Upper lobe of left lung (tissue), 6 donors: ENCODE results near the gene CATSPER3. TPM values are rescaled to one million over a fixed set of nuclear protein-coding genes. Genes with fewer than 3 reads are reported as not detected.
"Not testable (repeated sequence)": the region's sequence is repeated elsewhere in the genome, so short reads cannot be mapped to it uniquely, and the experiment has no call there.

Source experiments
- ATAC-seq, 2 donors: fragments of 200-7000 bp; cut with Tn5 transposase; one replicate each; pipeline ENCODE4 v1.9.1; 2022; ENCODE audit warnings: mild to moderate bottlenecking in 2 of 2, moderate library complexity in 2 of 2; ENCODE audit not compliant: low FRiP score in 2 of 2
- DNase-seq, 2 donors: peaks; one replicate each; pipeline ENCODE4 v3.0.0-alpha.2; 2019 to 2020
- H3K27ac ChIP-seq, 4 donors: fragments of 200-600 bp; sonication (generic); one replicate each; pipeline ENCODE4 v1.5.1; 2016 to 2019
- H3K27me3 ChIP-seq, 4 donors: fragments of 200-600 bp; sonication (generic); one replicate each; pipeline ENCODE4 v1.5.1; 2017 to 2019
- H3K36me3 ChIP-seq, 4 donors: fragments of 200-600 bp; sonication (generic); one replicate each; pipeline ENCODE4 v1.5.1; 2016 to 2019
- H3K4me1 ChIP-seq, 4 donors: fragments of 200-600 bp; sonication (generic); one replicate each; pipeline ENCODE4 v1.5.1; 2018 to 2019
- H3K4me3 ChIP-seq, 4 donors: fragments of 200-600 bp; sonication (generic); one replicate each; pipeline ENCODE4 v1.5.1; 2017 to 2019; ENCODE audit warnings: mild to moderate bottlenecking in 2 of 4, moderate library complexity in 1 of 4
- H3K9me3 ChIP-seq, 4 donors: fragments of 200-600 bp; sonication (generic); one replicate each; pipeline ENCODE4 v1.5.1; 2018 to 2019
- CTCF ChIP-seq, 6 experiments: fragments of 450-650 bp in 4 of 6; fragments of 200-600 bp in 2 of 6; sonication (generic) in 2 of 6; IDR thresholded peaks; one replicate each; pipeline ENCODE4 v1.5.1; 2016 to 2019; ENCODE audit warnings: antibody characterized with exemption in 6 of 6
- EP300 ChIP-seq, 4 donors: sonication (generic); formaldehyde crosslinking; IDR thresholded peaks; one replicate each; pipeline ENCODE4 v1.5.1; 2017; ENCODE audit warnings: antibody characterized with exemption in 4 of 4, control low read depth in 2 of 4
- POLR2A ChIP-seq, 4 donors: fragments of 450-650 bp; IDR thresholded peaks; one replicate each; pipeline ENCODE4 v1.5.1; 2016 to 2017; ENCODE audit warnings: antibody characterized with exemption in 4 of 4, mild to moderate bottlenecking in 2 of 4
- POLR2AphosphoS5 ChIP-seq, 2 donors: sonication (generic); formaldehyde crosslinking; IDR thresholded peaks; one replicate each; pipeline ENCODE4 v1.5.1; 2017; ENCODE audit warnings: antibody characterized with exemption in 2 of 2
- WGBS, 2 donors: methylation state at CpG; one replicate each; pipeline ENCODE4 v1.1.5; 2017 to 2018; 5-methylcytosine and 5-hydroxymethylcytosine counted together
- total RNA-seq, 6 donors: library from RNA; depleted of rRNA in 4 of 6; stranded (reverse); fragments of >200 nt in 4 of 6; gene quantifications; one replicate each; pipeline versions ENCODE4 v1.1.0 to v1.2.1, GENCODE V29; 2016 to 2021
- donor health status: DM: no; HTN: no; CAD: no; lungs with moderate emphysema.
- donor health status: DM: no; HTN: yes; CAD: no; lungs with severe emphysema.

The CATSPER3 gene
- total RNA-seq, 6 donors from 2014 or later, result 0.67 to 1.7 TPM; not detected in 4

- DNase-seq (no peak), ATAC-seq (no peak)
- no peaks in the 10 kb centered on the region for H3K36me3 ChIP-seq
- no peaks in the 10 kb centered on the region for H3K9me3 ChIP-seq
- H3K4me1 ChIP-seq, result no peaks in the 10 kb centered on the region
- no peak overlapping the region for H3K27ac ChIP-seq
- 94 to 96% methylated on average over 8 of the region's 8 CpGs for WGBS, 2 donors
- H3K4me3 ChIP-seq, result no peak overlapping the region
- no peaks in the 10 kb centered on the region for H3K27me3 ChIP-seq
- TF ChIP-seq CTCF (IDR thresholded peaks at IDR 0.05) (no peak), POLR2AphosphoS5 (IDR thresholded peaks at IDR 0.05) (no peak), EP300 (IDR thresholded peaks at IDR 0.05) (no peak), POLR2A (IDR thresholded peaks at IDR 0.05) (no peak)
Observed at GRCh38 chr5:134995850-134996402, 28.2 kb downstream of the CATSPER3 start.

GRCh38 chr5:134997015-134997414 lies 29.3 kb downstream of the CATSPER3 start:
- TF ChIP-seq CTCF (IDR thresholded peaks at IDR 0.05), result no peak
- no peak for TF ChIP-seq POLR2A (IDR thresholded peaks at IDR 0.05)
- TF ChIP-seq EP300 (IDR thresholded peaks at IDR 0.05), result no peak
- no peak for TF ChIP-seq POLR2AphosphoS5 (IDR thresholded peaks at IDR 0.05)
- ATAC-seq (no peak), DNase-seq (no peak)
- Histone ChIP-seq H3K4me3 (no peak overlapping the region), H3K27ac (no peak overlapping the region), H3K27me3 (no peaks in the 10 kb centered on the region), H3K36me3 (no peaks in the 10 kb centered on the region), H3K9me3 (no peaks in the 10 kb centered on the region), H3K4me1 (no peaks in the 10 kb centered on the region)
- WGBS, 2 donors, result 69 to 74% methylated on average over 4 to 11 of the region's 11 CpGs

GRCh38 chr5:134998068-134998467 lies 30.4 kb downstream of the CATSPER3 start:
- not testable (repeated sequence) for H3K36me3 ChIP-seq, ATAC-seq, DNase-seq, H3K4me3 ChIP-seq, H3K27ac ChIP-seq, H3K9me3 ChIP-seq, H3K27me3 ChIP-seq, H3K4me1 ChIP-seq
- WGBS, 2 donors, result 92 to 95% methylated on average over 5 of the region's 5 CpGs

GRCh38 chr5:135004376-135004775 lies 36.7 kb downstream of the CATSPER3 start:
- ATAC-seq (no peak), DNase-seq (no peak)
- no peak for TF ChIP-seq EP300 (IDR thresholded peaks at IDR 0.05)
- no peak for TF ChIP-seq CTCF (IDR thresholded peaks at IDR 0.05)
- no peak for TF ChIP-seq POLR2A (IDR thresholded peaks at IDR 0.05)
- no peak for TF ChIP-seq POLR2AphosphoS5 (IDR thresholded peaks at IDR 0.05)
- 84 to 86% methylated on average over 3 of the region's 3 CpGs for WGBS, 2 donors
- Histone ChIP-seq H3K4me3 (no peak overlapping the region), H3K4me1 (no peaks in the 10 kb centered on the region), H3K36me3 (no peaks in the 10 kb centered on the region), H3K9me3 (no peaks in the 10 kb centered on the region), H3K27ac (no peak overlapping the region), H3K27me3 (no peaks in the 10 kb centered on the region)

- Histone ChIP-seq H3K4me1 (no peaks in the 10 kb centered on the region), H3K27ac (no peak overlapping the region), H3K27me3 (no peaks in the 10 kb centered on the region), H3K4me3 (no peak overlapping the region), H3K9me3 (no peaks in the 10 kb centered on the region), H3K36me3 (no peaks in the 10 kb centered on the region)
- DNase-seq (no peak), ATAC-seq (no peak)
- WGBS, 2 donors, result 76 to 100% methylated on average over 1 to 3 of the region's 3 CpGs
- TF ChIP-seq EP300 (IDR thresholded peaks at IDR 0.05), result no peak
- TF ChIP-seq POLR2A (IDR thresholded peaks at IDR 0.05), result no peak
Observed at GRCh38 chr5:135005076-135005475, 37.4 kb downstream of the CATSPER3 start.

- WGBS, 2 donors, result 92 to 93% methylated on average over 7 to 9 of the region's 9 CpGs
- no peak for TF ChIP-seq POLR2AphosphoS5 (IDR thresholded peaks at IDR 0.05)
- TF ChIP-seq EP300 (IDR thresholded peaks at IDR 0.05), result no peak
- TF ChIP-seq CTCF (IDR thresholded peaks at IDR 0.05), result no peak
- TF ChIP-seq POLR2A (IDR thresholded peaks at IDR 0.05), result no peak
- ATAC-seq, result no peak
- H3K9me3 ChIP-seq, result no peaks in the 10 kb centered on the region
- H3K36me3 ChIP-seq, result no peaks in the 10 kb centered on the region
- no peaks in the 10 kb centered on the region for H3K4me1 ChIP-seq
- no peak overlapping the region for H3K27ac ChIP-seq
- DNase-seq, result no peak
- H3K27me3 ChIP-seq, result no peaks in the 10 kb centered on the region
- no peak overlapping the region for H3K4me3 ChIP-seq
Observed at GRCh38 chr5:135007305-135007704, 39.6 kb downstream of the CATSPER3 start.
